Sigmoid colon (tissue), 3 donors: ENCODE data around the gene VIL1.

Experiments
- POLR2A ChIP-seq, 2 donors: fragments of 450-650 bp; IDR thresholded peaks; one replicate each; pipeline ENCODE4 v1.6.1; 2016; ENCODE audit warnings: antibody characterized with exemption in 2 of 2, mild to moderate bottlenecking in 2 of 2, moderate library complexity in 2 of 2
- TF ChIP-seq, protein P1 (sequence below), 4 experiments: fragments of 450-650 bp in 3 of 4; fragments of 200-600 bp in 1 of 4; IDR thresholded peaks; one replicate each; pipeline ENCODE4 v1.5.1; 2016 to 2019; ENCODE audit warnings: antibody characterized with exemption in 4 of 4, mild to moderate bottlenecking in 3 of 4, moderate library complexity in 2 of 4

DNA sequence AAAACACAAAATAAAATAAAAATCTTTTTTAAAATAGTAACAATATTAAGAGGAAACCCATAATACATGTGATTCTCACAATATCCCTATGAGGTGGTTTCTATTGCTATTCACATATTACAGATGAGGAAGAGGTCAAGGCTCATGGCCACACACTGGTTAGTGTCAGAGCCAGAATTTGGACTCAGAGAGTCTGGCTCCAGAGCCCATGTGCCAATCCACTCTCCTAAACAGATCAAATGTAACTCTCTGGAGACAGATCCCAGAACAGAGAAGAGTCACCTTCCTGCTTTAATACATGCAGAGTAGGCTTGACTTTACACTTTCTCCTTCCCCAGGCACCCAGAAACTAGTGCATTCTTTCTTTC is 47.0 kb upstream of the VIL1 start:
- TF ChIP-seq, protein P1, sequence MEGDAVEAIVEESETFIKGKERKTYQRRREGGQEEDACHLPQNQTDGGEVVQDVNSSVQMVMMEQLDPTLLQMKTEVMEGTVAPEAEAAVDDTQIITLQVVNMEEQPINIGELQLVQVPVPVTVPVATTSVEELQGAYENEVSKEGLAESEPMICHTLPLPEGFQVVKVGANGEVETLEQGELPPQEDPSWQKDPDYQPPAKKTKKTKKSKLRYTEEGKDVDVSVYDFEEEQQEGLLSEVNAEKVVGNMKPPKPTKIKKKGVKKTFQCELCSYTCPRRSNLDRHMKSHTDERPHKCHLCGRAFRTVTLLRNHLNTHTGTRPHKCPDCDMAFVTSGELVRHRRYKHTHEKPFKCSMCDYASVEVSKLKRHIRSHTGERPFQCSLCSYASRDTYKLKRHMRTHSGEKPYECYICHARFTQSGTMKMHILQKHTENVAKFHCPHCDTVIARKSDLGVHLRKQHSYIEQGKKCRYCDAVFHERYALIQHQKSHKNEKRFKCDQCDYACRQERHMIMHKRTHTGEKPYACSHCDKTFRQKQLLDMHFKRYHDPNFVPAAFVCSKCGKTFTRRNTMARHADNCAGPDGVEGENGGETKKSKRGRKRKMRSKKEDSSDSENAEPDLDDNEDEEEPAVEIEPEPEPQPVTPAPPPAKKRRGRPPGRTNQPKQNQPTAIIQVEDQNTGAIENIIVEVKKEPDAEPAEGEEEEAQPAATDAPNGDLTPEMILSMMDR (IDR thresholded peaks at IDR 0.05): no peak
- TF ChIP-seq POLR2A (IDR thresholded peaks at IDR 0.05): no peak
